Measurements from ENCODE around the gene FRAS1.

GRCh38 chr4:78059938-78060337, 2.8 kb downstream of the FRAS1 start:
- TF ChIP-seq CTCF (IDR thresholded peaks at IDR 0.05; ENCODE audit: poor library complexity, severe bottlenecking): no peak
- no peak for TF ChIP-seq TAF1 (IDR thresholded peaks at IDR 0.05; ENCODE audit: low read depth)
- TF ChIP-seq REST (IDR thresholded peaks at IDR 0.05; ENCODE audit: borderline replicate concordance): no peak
- TF ChIP-seq EZH2 (IDR thresholded peaks at IDR 0.05; ENCODE audit: borderline replicate concordance, insufficient read depth, low read length, poor library complexity, severe bottlenecking): no peak
- TF ChIP-seq SMC3 (conservative IDR thresholded peaks at IDR 0.05; ENCODE audit: poor library complexity): no peak
- no peak for TF ChIP-seq RAD21 (conservative IDR thresholded peaks at IDR 0.05)
- no peak for TF ChIP-seq MXI1 (conservative IDR thresholded peaks at IDR 0.05; ENCODE audit: poor library complexity, severe bottlenecking)
- no peak for TF ChIP-seq POLR2AphosphoS5 (IDR thresholded peaks at IDR 0.05)

Data from neural cell (in vitro differentiated cells).